GM12878 (cell line): Measurements from ENCODE around the gene SLC2A9. TPM values are rescaled to one million over a fixed set of nuclear protein-coding genes. Genes with fewer than 3 reads are reported as not detected.

Experiments used
- ATAC-seq: fragments of 200-7000 bp; cut with Tn5 transposase; 3 replicates; pipeline ENCODE4 v1.9.1; 2020; ENCODE audit warnings: mild to moderate bottlenecking, moderate library complexity
- BruUV-seq: library from RNA; stranded (reverse); fragments of 400-500 nt; replicated peaks from 2 replicates; lab custom pipeline; 2021; lab: Mats Ljungman, UMichigan
- CTCF ChIA-PET: fragments of 300-600 bp; sonication (Branson Sonifier 250); formaldehyde crosslinking; extraction: SDS; loops from one replicate; lab custom pipeline; 2021; ENCODE audit warnings: inconsistent platforms; lab: Yijun Ruan, JAX
- POLR2A ChIA-PET: fragments of 350-600 bp; formaldehyde crosslinking; extraction: SDS; loops from one replicate; lab custom pipeline; 2021; ENCODE audit warnings: inconsistent platforms; lab: Charles Lee
- RAD21 ChIA-PET: fragments of 300-600 bp; sonication (Branson Sonifier 250); formaldehyde crosslinking; loops from one replicate; lab custom pipeline; 2023; ENCODE audit warnings: antibody characterized with exemption; ENCODE audit not compliant: unreplicated experiment; lab: Charles Lee
- SMC1A ChIA-PET: fragments of 300-600 bp; sonication (Branson Sonifier 250); formaldehyde crosslinking; loops from one replicate; lab custom pipeline; 2023; ENCODE audit not compliant: unreplicated experiment, uncharacterized antibody; lab: Charles Lee
- DNase-seq: peaks from one replicate; pipeline ENCODE4 v3.0.0-alpha.2; 2011; ENCODE audit warnings: low read depth, low spot score
- FAIRE-seq: peaks from 3 replicates; lab custom pipeline; 2011; peaks lifted over from hg19 to GRCh38; lab: Jason Lieb, UNC
- H2AFZ ChIP-seq: 2 replicates; pipeline ENCODE4 v1.6.0; 2011; ENCODE audit warnings: low read depth, low read length, control low read depth; ENCODE audit not compliant: control insufficient read depth
- H3K27ac ChIP-seq: 2 replicates; pipeline ENCODE4 v1.5.1; 2011; ENCODE audit warnings: control low read depth; ENCODE audit not compliant: control insufficient read depth, insufficient read depth
- H3K27me3 ChIP-seq, 2 experiments: replicated peaks in 1 of 2; 2 replicates each; pipeline versions ENCODE4 v1.6.0 to v1.6.1; 2011; ENCODE audit warnings: low read length in 1 of 2; ENCODE audit not compliant: control insufficient read depth in 2 of 2, insufficient read depth in 2 of 2
- H3K36me3 ChIP-seq, 2 experiments: 2 replicates each; pipeline ENCODE4 v1.5.1; 2011; ENCODE audit warnings: low read length in 1 of 2; ENCODE audit not compliant: control insufficient read depth in 2 of 2, insufficient read depth in 2 of 2
- H3K4me1 ChIP-seq: 2 replicates; pipeline ENCODE4 v1.6.1; 2011; ENCODE audit warnings: mild to moderate bottlenecking, low read length, moderate library complexity, mixed read lengths; ENCODE audit not compliant: control insufficient read depth, insufficient read depth
- H3K4me2 ChIP-seq: 2 replicates; pipeline ENCODE4 v1.6.0; 2011; ENCODE audit warnings: control low read depth; ENCODE audit not compliant: control insufficient read depth, insufficient read depth
- H3K4me3 ChIP-seq: fragments of 200-600 bp; sonication (generic); 2 replicates; pipeline ENCODE4 v1.5.1; 2016
- H3K79me2 ChIP-seq: 2 replicates; pipeline ENCODE4 v1.6.0; 2011; ENCODE audit warnings: low read length; ENCODE audit not compliant: control insufficient read depth, insufficient read depth
- H3K9ac ChIP-seq: 2 replicates; pipeline ENCODE4 v1.8.0; 2011; ENCODE audit warnings: low read length, control low read depth, mixed read lengths; ENCODE audit not compliant: control insufficient read depth, insufficient read depth
- H3K9me3 ChIP-seq: replicated peaks from 3 replicates; pipeline ENCODE4 v1.5.1; 2011; ENCODE audit warnings: mild to moderate bottlenecking, low read length; ENCODE audit not compliant: control insufficient read depth, insufficient read depth
- H4K20me1 ChIP-seq: 2 replicates; pipeline ENCODE4 v1.6.0; 2011; ENCODE audit not compliant: control insufficient read depth, insufficient read depth
- BRCA1 ChIP-seq: IDR thresholded peaks from 2 replicates; pipeline ENCODE4 v1.6.1; 2011; ENCODE audit warnings: low read depth, low read length, improper control_type of control experiment
- EZH2 ChIP-seq: IDR thresholded peaks from 2 replicates; pipeline ENCODE4 v1.6.1; 2012; ENCODE audit warnings: low read depth, mild to moderate bottlenecking, control low read depth, inconsistent platforms, low read length, borderline replicate concordance; ENCODE audit not compliant: control insufficient read depth
- FOXM1 ChIP-seq: IDR thresholded peaks from 2 replicates; pipeline ENCODE4 v1.6.1; 2012; ENCODE audit warnings: low read depth, mild to moderate bottlenecking, inconsistent platforms, low read length, moderate library complexity
- HDGF ChIP-seq: fragments of 450-650 bp; IDR thresholded peaks from 2 replicates; pipeline ENCODE4 v1.6.1; 2016; ENCODE audit warnings: antibody characterized with exemption
- MTA2 ChIP-seq: fragments of 450-650 bp; IDR thresholded peaks from 2 replicates; pipeline ENCODE4 v1.6.1; 2016; ENCODE audit warnings: low read depth, mild to moderate bottlenecking, moderate library complexity
- PML ChIP-seq: IDR thresholded peaks from 2 replicates; pipeline ENCODE4 v1.6.1; 2012; ENCODE audit warnings: low read length, inconsistent platforms
- SMAD5 ChIP-seq: IDR thresholded peaks from 2 replicates; pipeline ENCODE4 v1.6.1; 2016; ENCODE audit warnings: antibody characterized with exemption, low read depth
- SMARCA5 ChIP-seq: fragments of 450-650 bp; IDR thresholded peaks from 2 replicates; pipeline ENCODE4 v1.6.1; 2017; ENCODE audit warnings: mild to moderate bottlenecking
- ZBED1 ChIP-seq: IDR thresholded peaks from 2 replicates; pipeline ENCODE4 v1.6.1; 2016; ENCODE audit warnings: borderline replicate concordance
- ZNF217 ChIP-seq: fragments of 450-650 bp; IDR thresholded peaks from 2 replicates; pipeline ENCODE4 v1.6.1; 2017; ENCODE audit warnings: antibody characterized with exemption, mild to moderate bottlenecking
- WGBS: methylation state at CpG from one replicate; pipeline ENCODE4 v1.1.6; 2016; ENCODE audit warnings: low lambda C conversion rate; ENCODE audit not compliant: insufficient replicate concordance, insufficient coverage; ENCODE audit errors: missing lambda C conversion rate; 5-methylcytosine and 5-hydroxymethylcytosine counted together
- in situ Hi-C: fragments of 300-500 bp; cut with MboI; formaldehyde crosslinking; loops from 9 replicates; pipeline ENCODE4 v1.14.3; 2018; ENCODE audit warnings: mixed read lengths
- intact Hi-C: fragments of 100-400 bp; cut with micrococcal nuclease; formaldehyde crosslinking; loops from one replicate; pipeline ENCODE4 v1.14.2; 2022; ENCODE audit not compliant: unreplicated experiment
- polyA plus RNA-seq, 11 experiments: library from polyadenylated mRNA; depleted of rRNA in 4 of 11; unstranded in 6 of 11; stranded (reverse) in 5 of 11; fragments of >200 nt; fragmentation: Nextera tagmentation in 4 of 11; fragmentation: Illumina TruSeq in 1 of 11; extraction: Ambion mirVana in 4 of 11; extraction: Trizol in 1 of 11; gene quantifications; 1 replicate in 1 of 11; 2 replicates in 10 of 11; pipeline versions ENCODE4 v1.2.1 to v1.2.3, GENCODE V29; 2011 to 2016; ENCODE audit warnings: inconsistent platforms in 2 of 11, missing spikeins in 2 of 11, low read depth in 1 of 11
- total RNA-seq, 4 experiments: library from RNA; depleted of rRNA in 3 of 4; stranded (reverse); fragments of >200 nt in 3 of 4; fragmentation: Illumina TruSeq in 1 of 4; extraction: Trizol in 1 of 4; gene quantifications; 2 replicates each; pipeline versions ENCODE4 v1.2.1 to v1.2.3, GENCODE V29; 2013 to 2021
- TF ChIP-seq, protein P1 (sequence below): IDR thresholded peaks from 2 replicates; pipeline ENCODE4 v1.6.1; 2011; ENCODE audit warnings: borderline replicate concordance, low read depth, mild to moderate bottlenecking, moderate library complexity, mixed read lengths, low read length; ENCODE audit not compliant: insufficient read depth; ENCODE audit errors: extremely low read length

The SLC2A9 gene
- total and polyA plus RNA-seq, 10 of the 15 experiments (the other 5 are each of a cell fraction or from before 2014, with no cell fraction given), result 0.28 to 2.8 (median 1.2) TPM

DNA sequence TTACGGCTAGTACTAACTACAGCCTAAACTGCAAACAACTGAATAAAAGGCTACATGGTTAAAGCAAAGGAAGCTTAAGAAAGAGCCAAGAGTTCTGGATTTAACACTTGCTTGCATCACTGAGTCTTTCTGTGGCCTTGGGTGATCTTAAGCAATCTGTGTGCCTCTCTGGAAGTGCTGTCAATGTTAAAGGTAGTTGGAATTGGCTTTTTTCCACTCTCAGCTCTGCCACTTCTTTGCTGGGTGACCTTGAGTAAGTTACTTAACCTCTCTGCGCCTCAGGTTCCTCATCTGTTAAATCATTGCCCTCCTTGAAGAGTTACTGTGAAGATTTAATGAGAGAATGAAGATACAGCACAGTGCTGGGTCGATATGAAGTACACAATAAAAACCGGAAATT is 15.7 kb downstream of the SLC2A9 start:
- Histone ChIP-seq H3K4me2 (no peak overlapping the region; the same call in 1 of the 2 replicates), H3K9me3 (no peaks in the 10 kb centered on the region; the same call in 2 of the 3 replicates), H2AFZ (0 out of 2 replicates have a peak overlapping the region, but pooled peaks have one; percentile 6), H3K27ac (peak overlapping the region; percentile 71), H3K4me3 (no peak overlapping the region), H3K27me3 (no peaks in the 10 kb centered on the region), H4K20me1 (no peaks in the 10 kb centered on the region), H3K4me1 (peaks cover 67% of the 10 kb centered on the region), H3K79me2 (no peaks in the 10 kb centered on the region), H3K36me3 (no peaks in the 10 kb centered on the region), H3K9ac (no peak overlapping the region)
- intact Hi-C loops, result loop anchor here (2.0 to 10.0 kb wide), 3 partner anchors 35 to 729 kb away; no protein-coding TSS in a partner anchor
- FAIRE-seq, result no peak
- POLR2A ChIA-PET, result interaction anchor here (1.5 to 4.7 kb wide), 4 partner anchors 9 to 34 kb away, joined by 4 to 39 read pairs (median 13); no protein-coding TSS in a partner anchor
- no peak for DNase-seq
- SMC1A ChIA-PET, result interaction anchor here (1.3 to 8.1 kb wide), 9 partner anchors 8 to 199 kb away, joined by 3 to 77 read pairs (median 20); no protein-coding TSS in a partner anchor
- in situ Hi-C loops, result no loop called here
- BruUV-seq, result no TSS peak
- CTCF ChIA-PET, result interaction anchor here (1.2 to 6.6 kb wide), 6 partner anchors 9 to 302 kb away, joined by 3 to 87 read pairs (median 5); partner anchors contain the start of gene WDR1
- WGBS, result 27% methylated on average over 4 of the region's 4 CpGs
- TF ChIP-seq SMARCA5 (peak; percentile 85; the same call in 1 of the 2 replicates), ZNF217 (peak; percentile 80; the same call in 1 of the 2 replicates)
- TF ChIP-seq, protein P1, sequence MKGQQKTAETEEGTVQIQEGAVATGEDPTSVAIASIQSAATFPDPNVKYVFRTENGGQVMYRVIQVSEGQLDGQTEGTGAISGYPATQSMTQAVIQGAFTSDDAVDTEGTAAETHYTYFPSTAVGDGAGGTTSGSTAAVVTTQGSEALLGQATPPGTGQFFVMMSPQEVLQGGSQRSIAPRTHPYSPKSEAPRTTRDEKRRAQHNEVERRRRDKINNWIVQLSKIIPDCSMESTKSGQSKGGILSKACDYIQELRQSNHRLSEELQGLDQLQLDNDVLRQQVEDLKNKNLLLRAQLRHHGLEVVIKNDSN, result no peak
- RAD21 ChIA-PET, result interaction anchor here (1.0 to 7.9 kb wide), 8 partner anchors 9 to 241 kb away, joined by 3 to 69 read pairs (median 10); no protein-coding TSS in a partner anchor
- no peak for ATAC-seq

DNA sequence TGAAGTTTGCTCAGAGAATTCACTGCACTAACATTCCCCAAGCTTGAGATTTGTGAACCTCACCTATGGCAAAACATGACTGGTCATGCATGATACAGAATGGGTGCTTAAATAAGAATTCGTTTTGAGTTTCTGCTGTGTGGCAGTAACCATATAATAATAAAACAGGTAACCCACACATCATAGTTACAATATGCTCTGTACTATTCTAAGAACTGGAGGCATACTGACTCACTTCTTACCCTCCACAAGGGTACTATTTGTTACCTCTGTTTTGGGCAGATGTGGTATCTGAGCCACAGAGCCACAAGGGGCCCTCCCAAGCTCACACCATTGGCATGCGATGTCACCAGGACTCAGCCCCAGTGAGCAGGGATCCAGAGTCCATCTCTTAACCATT is 17.6 kb downstream of the SLC2A9 start:
- DNase-seq, result peak; percentile 56
- TF ChIP-seq SMAD5, result no peak
- no peak for TF ChIP-seq BRCA1
- TF ChIP-seq MTA2, result peak; percentile 69; the same call in 1 of the 2 replicates
- 0 out of 2 replicates have a peak, but pooled peaks have one; percentile 18 for TF ChIP-seq FOXM1
- TF ChIP-seq PML, result no peak
- 0 out of 2 replicates have a peak, but pooled peaks have one; percentile 28 for TF ChIP-seq ZBED1
- no peak for TF ChIP-seq EZH2
- TF ChIP-seq HDGF, result no peak

More for the DNA sequence above, 17.6 kb downstream of the SLC2A9 start:
- Histone ChIP-seq H3K27ac (peak overlapping the region; percentile 10; the same call in 1 of the 2 replicates), H3K4me1 (peaks cover 74% of the 10 kb centered on the region), H3K27me3 (no peaks in the 10 kb centered on the region), H3K79me2 (no peaks in the 10 kb centered on the region), H3K36me3 (no peaks in the 10 kb centered on the region), H3K4me2 (peak overlapping the region; percentile 30; the same call in 1 of the 2 replicates), H3K4me3 (no peak overlapping the region), H3K9ac (no peak overlapping the region), H4K20me1 (no peaks in the 10 kb centered on the region), H3K9me3 (no peaks in the 10 kb centered on the region; the same call in 2 of the 3 replicates), H2AFZ (no peak overlapping the region)
- ChIA-PET SMC1A (interaction anchor here (0.8 to 8.1 kb wide), 7 partner anchors 11 to 40 kb away, joined by 3 to 77 read pairs (median 4); no protein-coding TSS in a partner anchor), RAD21 (interaction anchor here (0.9 to 7.9 kb wide), 7 partner anchors 10 to 104 kb away, joined by 3 to 69 read pairs (median 4); no protein-coding TSS in a partner anchor), CTCF (interaction anchor here (0.7 to 6.6 kb wide), 5 partner anchors 9 to 114 kb away, joined by 3 to 87 read pairs (median 6); partner anchors contain the start of gene WDR1), POLR2A (interaction anchor here (1.0 to 2.2 kb wide), 4 partner anchors 9 to 33 kb away, joined by 3 to 6 read pairs (median 4); no protein-coding TSS in a partner anchor)
- BruUV-seq, result no TSS peak
- intact Hi-C loops, result loop anchor here (10.0 kb wide), 1 partner anchor 731 kb away; no protein-coding TSS in a partner anchor
- FAIRE-seq (no peak), ATAC-seq (peak; percentile 60)
- 3% methylated on average over 2 of the region's 2 CpGs for WGBS
- in situ Hi-C loops, result no loop called here
